ENCODE measurements around the gene GNPTG. TPM values are rescaled to one million over a fixed set of nuclear protein-coding genes. Genes with fewer than 3 reads are reported as not detected.

The GNPTG gene
- total RNA-seq, 4 donors from 2014 or later = 38.8 to 78.4 (median 66.5) TPM

DNA sequence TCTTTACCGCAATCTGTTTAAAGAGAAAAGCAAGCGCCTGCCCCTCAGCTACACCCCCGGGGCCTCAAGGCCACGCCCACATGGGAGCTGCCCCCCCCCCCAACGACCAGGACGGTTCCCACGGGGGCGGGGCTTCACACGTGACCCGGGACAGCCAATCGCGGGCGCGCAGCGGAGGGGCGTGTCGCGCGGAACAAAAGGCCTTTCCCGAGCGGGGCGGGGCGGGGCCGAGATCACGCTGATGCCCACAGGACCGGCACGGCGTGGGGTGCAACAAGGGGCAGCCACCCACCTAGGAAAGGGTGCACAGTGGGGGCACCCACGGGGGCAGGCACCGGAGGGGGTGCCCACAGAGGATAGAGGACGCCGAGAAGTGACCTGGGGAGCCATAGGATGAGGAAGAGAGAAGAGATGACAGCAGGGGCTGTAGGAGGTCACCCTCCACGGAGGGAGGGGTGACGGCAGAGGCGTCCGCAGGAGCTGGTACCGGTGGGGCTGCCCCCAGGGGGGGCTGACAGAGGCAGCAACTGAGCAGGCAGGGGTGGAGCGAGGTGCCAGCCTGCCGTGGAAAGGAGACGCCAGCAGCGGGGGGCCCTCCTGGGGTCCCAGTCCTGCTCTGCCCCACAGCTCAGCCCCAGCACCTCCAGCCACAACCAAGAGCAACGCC lies 56.6 kb downstream of the GNPTG start:
- TF ChIP-seq, protein P1, sequence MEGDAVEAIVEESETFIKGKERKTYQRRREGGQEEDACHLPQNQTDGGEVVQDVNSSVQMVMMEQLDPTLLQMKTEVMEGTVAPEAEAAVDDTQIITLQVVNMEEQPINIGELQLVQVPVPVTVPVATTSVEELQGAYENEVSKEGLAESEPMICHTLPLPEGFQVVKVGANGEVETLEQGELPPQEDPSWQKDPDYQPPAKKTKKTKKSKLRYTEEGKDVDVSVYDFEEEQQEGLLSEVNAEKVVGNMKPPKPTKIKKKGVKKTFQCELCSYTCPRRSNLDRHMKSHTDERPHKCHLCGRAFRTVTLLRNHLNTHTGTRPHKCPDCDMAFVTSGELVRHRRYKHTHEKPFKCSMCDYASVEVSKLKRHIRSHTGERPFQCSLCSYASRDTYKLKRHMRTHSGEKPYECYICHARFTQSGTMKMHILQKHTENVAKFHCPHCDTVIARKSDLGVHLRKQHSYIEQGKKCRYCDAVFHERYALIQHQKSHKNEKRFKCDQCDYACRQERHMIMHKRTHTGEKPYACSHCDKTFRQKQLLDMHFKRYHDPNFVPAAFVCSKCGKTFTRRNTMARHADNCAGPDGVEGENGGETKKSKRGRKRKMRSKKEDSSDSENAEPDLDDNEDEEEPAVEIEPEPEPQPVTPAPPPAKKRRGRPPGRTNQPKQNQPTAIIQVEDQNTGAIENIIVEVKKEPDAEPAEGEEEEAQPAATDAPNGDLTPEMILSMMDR (IDR thresholded peaks at IDR 0.05; ENCODE audit: low read depth) = no peak

DNA sequence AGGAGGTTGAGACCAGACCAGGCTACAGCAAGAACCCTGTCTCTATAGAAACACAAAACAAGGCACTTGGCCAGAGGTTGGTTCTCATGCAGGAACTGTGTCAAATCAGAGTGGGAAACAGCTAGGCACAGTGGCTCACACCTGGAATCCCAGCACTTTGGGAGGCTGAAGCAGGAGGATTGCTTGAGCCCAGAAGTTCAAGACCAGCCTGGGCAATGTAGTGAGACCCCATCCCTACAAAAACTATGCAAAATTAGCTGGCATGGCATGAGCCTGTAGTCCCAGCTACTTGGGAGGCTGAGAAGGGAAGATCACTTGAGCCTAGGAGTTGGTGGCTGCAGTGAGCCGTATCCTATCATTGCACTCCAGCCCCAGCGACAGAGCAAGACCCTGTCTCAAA lies 61.1 kb downstream of the GNPTG start:
- TF ChIP-seq, protein P1 (IDR thresholded peaks at IDR 0.05; ENCODE audit: low read depth) = no peak

Other genes starting within 250 kb of the GNPTG start
- 10 to 100 TPM in 1 of 4 donors, 1 to 10 TPM in 2, under 1 TPM in 1; 0.51 to 13.9 (median 3.1) TPM for gene CACNA1H, start 198.8 kb upstream of the GNPTG start, total RNA-seq
- 1 to 10 TPM in 1 of 4 donors, not detected in 3; 2.4 TPM for gene TPSG1, start 126.7 kb upstream of the GNPTG start, total RNA-seq
- 100 to 1,000 TPM in 1 of 4 donors, 10 to 100 TPM in 3; 32.8 to 163 (median 51.4) TPM for gene TPSB2, start 121.7 kb upstream of the GNPTG start, total RNA-seq
- 100 to 1,000 TPM in 1 of 4 donors, 10 to 100 TPM in 3; 31.8 to 116 (median 69.8) TPM for gene TPSAB1, start 111.2 kb upstream of the GNPTG start, total RNA-seq
- 10 to 100 TPM in 2 of 4 donors, 1 to 10 TPM in 1, not detected in 1; 6.6 to 14.3 (median 12.8) TPM for gene TPSD1, start 95.9 kb upstream of the GNPTG start, total RNA-seq
- 100 to 1,000 TPM in 1 of 4 donors, 10 to 100 TPM in 3; 41.1 to 102 (median 55.9) TPM for gene UBE2I, start 42.3 kb upstream of the GNPTG start, total RNA-seq
- 1 to 10 TPM in 3 of 4 donors, under 1 TPM in 1; 0.98 to 8.5 (median 2.5) TPM for gene BAIAP3, start 18.3 kb upstream of the GNPTG start, total RNA-seq
- 100 to 1,000 TPM in 1 of 4 donors, 10 to 100 TPM in 3; 41.6 to 147 (median 65.0) TPM for gene TSR3, start 53 bp upstream of the GNPTG start, total RNA-seq
- 10 to 100 TPM; 14.3 to 49.2 (median 25.9) TPM for gene UNKL, start 62.8 kb downstream of the GNPTG start, total RNA-seq
- 10 to 100 TPM in 2 of 4 donors, 1 to 10 TPM in 2; 3.4 to 16.4 (median 6.9) TPM for gene UQCC4, start 68.8 kb downstream of the GNPTG start, total RNA-seq
- not detected for gene PERCC1, start 79.1 kb downstream of the GNPTG start, total RNA-seq
- gene CCDC154, start 92.6 kb downstream of the GNPTG start, total RNA-seq = under 1 TPM in 2 of 4 donors, not detected in 2; 0.22 to 0.38 TPM
- gene CLCN7, start 123.1 kb downstream of the GNPTG start, total RNA-seq = 10 to 100 TPM; 44.9 to 73.3 (median 56.6) TPM
- gene PTX4, start 137.0 kb downstream of the GNPTG start, total RNA-seq = not detected
- 10 to 100 TPM in 2 of 4 donors, 1 to 10 TPM in 2; 7.5 to 42.4 (median 10.2) TPM for gene TELO2, start 141.4 kb downstream of the GNPTG start, total RNA-seq
- 10 to 100 TPM; 14.1 to 87.6 (median 24.6) TPM for gene TMEM204, start 181.7 kb downstream of the GNPTG start, total RNA-seq